Measurements from ENCODE around the gene SPOCK2. TPM values are rescaled to one million over a fixed set of nuclear protein-coding genes. Genes with fewer than 3 reads are reported as not detected.

Gene SPOCK2
- polyA plus RNA-seq, 1 of the 3 experiments (the other 2 are of a cell fraction): 0.18 TPM

DNA sequence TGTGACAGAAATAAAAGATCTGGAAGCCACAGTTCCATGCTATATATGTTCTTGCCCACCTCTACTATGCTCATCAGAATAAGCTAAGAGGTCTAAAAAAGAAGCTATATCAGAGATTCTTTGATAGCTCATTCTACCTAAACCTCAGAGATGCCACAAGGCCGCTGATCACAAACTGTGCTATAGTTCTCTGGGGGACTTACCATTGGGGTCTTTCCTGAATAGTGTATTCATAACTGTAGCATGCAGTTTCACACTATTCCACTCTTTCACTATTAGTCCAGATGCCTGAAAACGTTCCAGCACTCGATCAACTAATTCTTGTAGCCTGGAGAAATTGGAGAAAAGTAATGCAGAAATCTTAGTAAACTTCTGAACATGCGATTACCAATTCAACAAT, 44.5 kb upstream of the SPOCK2 start:
- Histone ChIP-seq H3F3A (replicated peaks; ENCODE audit: insufficient read depth) (peaks cover 7% of the 10 kb centered on the region), H3K27me3 (ENCODE audit: insufficient read depth) (no peaks in the 10 kb centered on the region), H3K4me1 (ENCODE audit: control insufficient read depth in 1 of 2, insufficient read depth in 2 of 2, low read depth in 1 of 2, low read length in 1 of 2) (no peaks in the 10 kb centered on the region), H3K9me3 (no peaks in the 10 kb centered on the region), H3K79me2 (ENCODE audit: insufficient read depth) (no peaks in the 10 kb centered on the region), H3K4me3 (ENCODE audit: low read depth in 2 of 2, low read length in 1 of 2) (no peak overlapping the region), H3K27ac (ENCODE audit: low read depth in 2 of 2, low read length in 1 of 2) (0 out of 4 replicates have a peak overlapping the region, but pooled peaks of 1 of the 2 experiments have one; percentile 2), H3K9ac (no peak overlapping the region), H3K9me2 (no peaks in the 10 kb centered on the region), H3K36me3 (replicated peaks in 1 of 2; ENCODE audit: control insufficient read depth in 1 of 2, insufficient read depth in 2 of 2, low read length in 1 of 2) (peaks cover 0 to 8% of the 10 kb centered on the region in 2 experiments), H2AFZ (ENCODE audit: low read depth) (no peak overlapping the region), H4K20me1 (ENCODE audit: insufficient read depth) (no peaks in the 10 kb centered on the region), H3K4me2 (no peak overlapping the region)
- 90% methylated on average over 4 of the region's 4 CpGs for WGBS (ENCODE audit: low lambda C conversion rate)
- ChIA-PET CTCF (interaction anchor here (1.0 to 1.8 kb wide), 3 partner anchors 11 to 90 kb away, joined by 3 to 6 read pairs (median 3); no protein-coding TSS in a partner anchor), POLR2A (no interaction called here)
- TF ChIP-seq SIN3A (IDR thresholded peaks at IDR 0.05; ENCODE audit: borderline replicate concordance, low read depth, low read length) (no peak), FOXJ3 (CRISPR knock-in tag; IDR thresholded peaks at IDR 0.05) (no peak), EZH2phosphoT487 (IDR thresholded peaks at IDR 0.05; ENCODE audit: borderline replicate concordance, low read depth) (no peak), RAD21 (IDR thresholded peaks at IDR 0.05; ENCODE audit: low read length) (no peak), MXI1 (IDR thresholded peaks at IDR 0.05; ENCODE audit: low read depth, low read length) (no peak), GABPA (IDR thresholded peaks at IDR 0.05; ENCODE audit: low read depth) (no peak), YY1 (IDR thresholded peaks at IDR 0.05; ENCODE audit: low read depth) (no peak), EP300 (IDR thresholded peaks at IDR 0.05; ENCODE audit: borderline replicate concordance in 1 of 2, low read depth in 1 of 2, low read length in 1 of 2) (no peak)
- TF ChIP-seq, protein P1, sequence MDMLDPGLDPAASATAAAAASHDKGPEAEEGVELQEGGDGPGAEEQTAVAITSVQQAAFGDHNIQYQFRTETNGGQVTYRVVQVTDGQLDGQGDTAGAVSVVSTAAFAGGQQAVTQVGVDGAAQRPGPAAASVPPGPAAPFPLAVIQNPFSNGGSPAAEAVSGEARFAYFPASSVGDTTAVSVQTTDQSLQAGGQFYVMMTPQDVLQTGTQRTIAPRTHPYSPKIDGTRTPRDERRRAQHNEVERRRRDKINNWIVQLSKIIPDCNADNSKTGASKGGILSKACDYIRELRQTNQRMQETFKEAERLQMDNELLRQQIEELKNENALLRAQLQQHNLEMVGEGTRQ (IDR thresholded peaks at IDR 0.05; ENCODE audit: borderline replicate concordance, low read depth, low read length): no peak
- TF ChIP-seq, protein P2, sequence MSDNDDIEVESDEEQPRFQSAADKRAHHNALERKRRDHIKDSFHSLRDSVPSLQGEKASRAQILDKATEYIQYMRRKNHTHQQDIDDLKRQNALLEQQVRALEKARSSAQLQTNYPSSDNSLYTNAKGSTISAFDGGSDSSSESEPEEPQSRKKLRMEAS (IDR thresholded peaks at IDR 0.05; ENCODE audit: low read depth): no peak
- TF ChIP-seq, protein P3, sequence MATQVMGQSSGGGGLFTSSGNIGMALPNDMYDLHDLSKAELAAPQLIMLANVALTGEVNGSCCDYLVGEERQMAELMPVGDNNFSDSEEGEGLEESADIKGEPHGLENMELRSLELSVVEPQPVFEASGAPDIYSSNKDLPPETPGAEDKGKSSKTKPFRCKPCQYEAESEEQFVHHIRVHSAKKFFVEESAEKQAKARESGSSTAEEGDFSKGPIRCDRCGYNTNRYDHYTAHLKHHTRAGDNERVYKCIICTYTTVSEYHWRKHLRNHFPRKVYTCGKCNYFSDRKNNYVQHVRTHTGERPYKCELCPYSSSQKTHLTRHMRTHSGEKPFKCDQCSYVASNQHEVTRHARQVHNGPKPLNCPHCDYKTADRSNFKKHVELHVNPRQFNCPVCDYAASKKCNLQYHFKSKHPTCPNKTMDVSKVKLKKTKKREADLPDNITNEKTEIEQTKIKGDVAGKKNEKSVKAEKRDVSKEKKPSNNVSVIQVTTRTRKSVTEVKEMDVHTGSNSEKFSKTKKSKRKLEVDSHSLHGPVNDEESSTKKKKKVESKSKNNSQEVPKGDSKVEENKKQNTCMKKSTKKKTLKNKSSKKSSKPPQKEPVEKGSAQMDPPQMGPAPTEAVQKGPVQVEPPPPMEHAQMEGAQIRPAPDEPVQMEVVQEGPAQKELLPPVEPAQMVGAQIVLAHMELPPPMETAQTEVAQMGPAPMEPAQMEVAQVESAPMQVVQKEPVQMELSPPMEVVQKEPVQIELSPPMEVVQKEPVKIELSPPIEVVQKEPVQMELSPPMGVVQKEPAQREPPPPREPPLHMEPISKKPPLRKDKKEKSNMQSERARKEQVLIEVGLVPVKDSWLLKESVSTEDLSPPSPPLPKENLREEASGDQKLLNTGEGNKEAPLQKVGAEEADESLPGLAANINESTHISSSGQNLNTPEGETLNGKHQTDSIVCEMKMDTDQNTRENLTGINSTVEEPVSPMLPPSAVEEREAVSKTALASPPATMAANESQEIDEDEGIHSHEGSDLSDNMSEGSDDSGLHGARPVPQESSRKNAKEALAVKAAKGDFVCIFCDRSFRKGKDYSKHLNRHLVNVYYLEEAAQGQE (IDR thresholded peaks at IDR 0.05; ENCODE audit: low read depth, low read length): no peak
- no peak for DNase-seq

DNA sequence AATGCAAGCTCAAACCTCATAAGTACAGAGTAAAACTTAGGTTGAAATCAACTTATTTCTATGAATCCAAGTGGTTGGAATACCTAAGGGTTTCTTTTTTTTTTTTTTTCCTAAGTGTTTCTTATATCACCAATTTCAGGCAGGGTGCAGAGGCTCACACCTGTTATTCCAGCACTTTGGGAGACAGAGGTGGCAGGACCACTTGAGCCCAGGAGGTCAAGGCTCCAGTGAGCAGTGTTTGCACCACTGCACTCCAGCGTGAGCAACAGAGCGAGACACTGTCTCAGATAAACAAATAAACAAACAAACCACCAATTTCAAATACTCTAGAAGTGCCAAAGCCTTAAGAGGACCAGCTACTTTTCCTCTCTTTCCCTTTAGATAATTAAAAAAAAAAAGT, 39.2 kb upstream of the SPOCK2 start:
- POLR2A ChIA-PET: no interaction called here
- Histone ChIP-seq H3K9me2 (no peaks in the 10 kb centered on the region), H3K27me3 (ENCODE audit: insufficient read depth) (no peaks in the 10 kb centered on the region), H2AFZ (ENCODE audit: low read depth) (no peak overlapping the region), H3K9ac (no peak overlapping the region), H3K4me2 (no peak overlapping the region), H3K4me1 (ENCODE audit: control insufficient read depth in 1 of 2, insufficient read depth in 2 of 2, low read depth in 1 of 2, low read length in 1 of 2) (peaks cover 0 to 6% of the 10 kb centered on the region in 2 experiments; a peak in 2 of 4 replicates), H3K4me3 (ENCODE audit: low read depth in 2 of 2, low read length in 1 of 2) (no peak overlapping the region), H3K9me3 (no peaks in the 10 kb centered on the region), H3K79me2 (ENCODE audit: insufficient read depth) (no peaks in the 10 kb centered on the region), H4K20me1 (ENCODE audit: insufficient read depth) (no peaks in the 10 kb centered on the region), H3K27ac (ENCODE audit: low read depth in 2 of 2, low read length in 1 of 2) (no peak overlapping the region), H3K36me3 (replicated peaks in 1 of 2; ENCODE audit: control insufficient read depth in 1 of 2, insufficient read depth in 2 of 2, low read length in 1 of 2) (peaks cover 0 to 8% of the 10 kb centered on the region in 2 experiments), H3F3A (replicated peaks; ENCODE audit: insufficient read depth) (peaks cover 10% of the 10 kb centered on the region)
- DNase-seq: no peak
- WGBS (ENCODE audit: low lambda C conversion rate): 89% methylated on average over 2 of the region's 2 CpGs
- CTCF ChIA-PET: interaction anchor here (1.0 to 3.1 kb wide), 5 partner anchors 79 to 193 kb away, joined by 3 to 17 read pairs (median 6); partner anchors contain the start of gene DDIT4
- TF ChIP-seq, protein P3 (IDR thresholded peaks at IDR 0.05; ENCODE audit: low read depth, low read length): no peak
- TF ChIP-seq SMC3 (IDR thresholded peaks at IDR 0.05; ENCODE audit: low read depth, low read length) (no peak), RCOR1 (IDR thresholded peaks at IDR 0.05; ENCODE audit: low read length) (no peak), POLR2AphosphoS5 (IDR thresholded peaks at IDR 0.05; ENCODE audit: low read depth, low read length) (no peak), YY1 (IDR thresholded peaks at IDR 0.05; ENCODE audit: low read depth) (no peak), MXI1 (IDR thresholded peaks at IDR 0.05; ENCODE audit: low read depth, low read length) (no peak), NFIC (IDR thresholded peaks at IDR 0.05; ENCODE audit: borderline replicate concordance) (no peak), ELF1 (IDR thresholded peaks at IDR 0.05) (no peak)
- TF ChIP-seq, protein P4, sequence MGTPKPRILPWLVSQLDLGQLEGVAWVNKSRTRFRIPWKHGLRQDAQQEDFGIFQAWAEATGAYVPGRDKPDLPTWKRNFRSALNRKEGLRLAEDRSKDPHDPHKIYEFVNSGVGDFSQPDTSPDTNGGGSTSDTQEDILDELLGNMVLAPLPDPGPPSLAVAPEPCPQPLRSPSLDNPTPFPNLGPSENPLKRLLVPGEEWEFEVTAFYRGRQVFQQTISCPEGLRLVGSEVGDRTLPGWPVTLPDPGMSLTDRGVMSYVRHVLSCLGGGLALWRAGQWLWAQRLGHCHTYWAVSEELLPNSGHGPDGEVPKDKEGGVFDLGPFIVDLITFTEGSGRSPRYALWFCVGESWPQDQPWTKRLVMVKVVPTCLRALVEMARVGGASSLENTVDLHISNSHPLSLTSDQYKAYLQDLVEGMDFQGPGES (IDR thresholded peaks at IDR 0.05; ENCODE audit: low read depth, low read length): no peak
- TF ChIP-seq, protein P2 (IDR thresholded peaks at IDR 0.05; ENCODE audit: low read depth): no peak
